GM12878 (cell line): ENCODE measurements around the gene SPON2. TPM values are rescaled to one million over a fixed set of nuclear protein-coding genes. Genes with fewer than 3 reads are reported as not detected.

Experiments used
- ATAC-seq: fragments of 200-7000 bp; cut with Tn5 transposase; 3 replicates; pipeline ENCODE4 v1.9.1; 2020; ENCODE audit warnings: mild to moderate bottlenecking, moderate library complexity
- BruUV-seq: library from RNA; stranded (reverse); fragments of 400-500 nt; replicated peaks from 2 replicates; lab custom pipeline; 2021; lab: Mats Ljungman, UMichigan
- CTCF ChIA-PET: fragments of 300-600 bp; sonication (Branson Sonifier 250); formaldehyde crosslinking; extraction: SDS; loops from one replicate; lab custom pipeline; 2021; ENCODE audit warnings: inconsistent platforms; lab: Yijun Ruan, JAX
- POLR2A ChIA-PET: fragments of 350-600 bp; formaldehyde crosslinking; extraction: SDS; loops from one replicate; lab custom pipeline; 2021; ENCODE audit warnings: inconsistent platforms; lab: Charles Lee
- RAD21 ChIA-PET: fragments of 300-600 bp; sonication (Branson Sonifier 250); formaldehyde crosslinking; loops from one replicate; lab custom pipeline; 2023; ENCODE audit warnings: antibody characterized with exemption; ENCODE audit not compliant: unreplicated experiment; lab: Charles Lee
- SMC1A ChIA-PET: fragments of 300-600 bp; sonication (Branson Sonifier 250); formaldehyde crosslinking; loops from one replicate; lab custom pipeline; 2023; ENCODE audit not compliant: unreplicated experiment, uncharacterized antibody; lab: Charles Lee
- DNase-seq: peaks from one replicate; pipeline ENCODE4 v3.0.0-alpha.2; 2011; ENCODE audit warnings: low read depth, low spot score
- FAIRE-seq: peaks from 3 replicates; lab custom pipeline; 2011; peaks lifted over from hg19 to GRCh38; lab: Jason Lieb, UNC
- H2AFZ ChIP-seq: 2 replicates; pipeline ENCODE4 v1.6.0; 2011; ENCODE audit warnings: low read depth, low read length, control low read depth; ENCODE audit not compliant: control insufficient read depth
- H3K27ac ChIP-seq: 2 replicates; pipeline ENCODE4 v1.5.1; 2011; ENCODE audit warnings: control low read depth; ENCODE audit not compliant: control insufficient read depth, insufficient read depth
- H3K27me3 ChIP-seq, 2 experiments: replicated peaks in 1 of 2; 2 replicates each; pipeline versions ENCODE4 v1.6.0 to v1.6.1; 2011; ENCODE audit warnings: low read length in 1 of 2; ENCODE audit not compliant: control insufficient read depth in 2 of 2, insufficient read depth in 2 of 2
- H3K36me3 ChIP-seq, 2 experiments: 2 replicates each; pipeline ENCODE4 v1.5.1; 2011; ENCODE audit warnings: low read length in 1 of 2; ENCODE audit not compliant: control insufficient read depth in 2 of 2, insufficient read depth in 2 of 2
- H3K4me1 ChIP-seq: 2 replicates; pipeline ENCODE4 v1.6.1; 2011; ENCODE audit warnings: mild to moderate bottlenecking, low read length, moderate library complexity, mixed read lengths; ENCODE audit not compliant: control insufficient read depth, insufficient read depth
- H3K4me2 ChIP-seq: 2 replicates; pipeline ENCODE4 v1.6.0; 2011; ENCODE audit warnings: control low read depth; ENCODE audit not compliant: control insufficient read depth, insufficient read depth
- H3K4me3 ChIP-seq: fragments of 200-600 bp; sonication (generic); 2 replicates; pipeline ENCODE4 v1.5.1; 2016
- H3K79me2 ChIP-seq: 2 replicates; pipeline ENCODE4 v1.6.0; 2011; ENCODE audit warnings: low read length; ENCODE audit not compliant: control insufficient read depth, insufficient read depth
- H3K9ac ChIP-seq: 2 replicates; pipeline ENCODE4 v1.8.0; 2011; ENCODE audit warnings: low read length, control low read depth, mixed read lengths; ENCODE audit not compliant: control insufficient read depth, insufficient read depth
- H3K9me3 ChIP-seq: replicated peaks from 3 replicates; pipeline ENCODE4 v1.5.1; 2011; ENCODE audit warnings: mild to moderate bottlenecking, low read length; ENCODE audit not compliant: control insufficient read depth, insufficient read depth
- H4K20me1 ChIP-seq: 2 replicates; pipeline ENCODE4 v1.6.0; 2011; ENCODE audit not compliant: control insufficient read depth, insufficient read depth
- BCL11A ChIP-seq: IDR thresholded peaks from 2 replicates; pipeline ENCODE4 v1.6.1; 2011; ENCODE audit warnings: low read depth, low read length
- HDAC2 ChIP-seq: fragments of 200-600 bp; sonication (generic); IDR thresholded peaks from 2 replicates; pipeline ENCODE4 v1.6.1; 2017
- HDAC6 ChIP-seq: fragments of 200-600 bp; sonication (generic); IDR thresholded peaks from one replicate; pipeline ENCODE4 v1.8.0; 2017; ENCODE audit warnings: antibody characterized with exemption; ENCODE audit not compliant: unreplicated experiment
- MXI1 ChIP-seq: fragments of 150-350 bp; IDR thresholded peaks from 2 replicates; pipeline ENCODE4 v1.6.1; 2011; ENCODE audit warnings: low read depth, mild to moderate bottlenecking, inconsistent platforms, low read length, improper control_type of control experiment
- POLR2AphosphoS2 ChIP-seq: IDR thresholded peaks from 2 replicates; pipeline ENCODE4 v1.6.1; 2011; ENCODE audit warnings: low read depth, mild to moderate bottlenecking, low read length, improper control_type of control experiment, moderate library complexity
- RUNX3 ChIP-seq: IDR thresholded peaks from 2 replicates; pipeline ENCODE4 v1.6.1; 2012; ENCODE audit warnings: low read length, inconsistent platforms
- SRF ChIP-seq, 2 experiments: IDR thresholded peaks; 2 replicates each; pipeline ENCODE4 v1.6.1; 2011; ENCODE audit warnings: low read depth in 2 of 2, low read length in 2 of 2, mild to moderate bottlenecking in 1 of 2, moderate library complexity in 1 of 2
- TCF7 ChIP-seq: IDR thresholded peaks from 2 replicates; pipeline ENCODE4 v1.6.1; 2014; ENCODE audit warnings: antibody characterized with exemption, borderline replicate concordance
- ZNF24 ChIP-seq: fragments of 450-650 bp; IDR thresholded peaks from 2 replicates; pipeline ENCODE4 v1.6.1; 2017; ENCODE audit warnings: antibody characterized with exemption, mild to moderate bottlenecking
- ZNF622 ChIP-seq: fragments of 450-650 bp; IDR thresholded peaks from 2 replicates; pipeline ENCODE4 v1.6.1; 2017; ENCODE audit warnings: mild to moderate bottlenecking, inconsistent platforms
- WGBS: methylation state at CpG from one replicate; pipeline ENCODE4 v1.1.6; 2016; ENCODE audit warnings: low lambda C conversion rate; ENCODE audit not compliant: insufficient replicate concordance, insufficient coverage; ENCODE audit errors: missing lambda C conversion rate; 5-methylcytosine and 5-hydroxymethylcytosine counted together
- in situ Hi-C: fragments of 300-500 bp; cut with MboI; formaldehyde crosslinking; loops from 9 replicates; pipeline ENCODE4 v1.14.3; 2018; ENCODE audit warnings: mixed read lengths
- intact Hi-C: fragments of 100-400 bp; cut with micrococcal nuclease; formaldehyde crosslinking; loops from one replicate; pipeline ENCODE4 v1.14.2; 2022; ENCODE audit not compliant: unreplicated experiment
- polyA plus RNA-seq, 11 experiments: library from polyadenylated mRNA; depleted of rRNA in 4 of 11; unstranded in 6 of 11; stranded (reverse) in 5 of 11; fragments of >200 nt; fragmentation: Nextera tagmentation in 4 of 11; fragmentation: Illumina TruSeq in 1 of 11; extraction: Ambion mirVana in 4 of 11; extraction: Trizol in 1 of 11; gene quantifications; 1 replicate in 1 of 11; 2 replicates in 10 of 11; pipeline versions ENCODE4 v1.2.1 to v1.2.3, GENCODE V29; 2011 to 2016; ENCODE audit warnings: inconsistent platforms in 2 of 11, missing spikeins in 2 of 11, low read depth in 1 of 11
- total RNA-seq, 4 experiments: library from RNA; depleted of rRNA in 3 of 4; stranded (reverse); fragments of >200 nt in 3 of 4; fragmentation: Illumina TruSeq in 1 of 4; extraction: Trizol in 1 of 4; gene quantifications; 2 replicates each; pipeline versions ENCODE4 v1.2.1 to v1.2.3, GENCODE V29; 2013 to 2021
- TF ChIP-seq, protein P1 (sequence below): fragments of 450-650 bp; IDR thresholded peaks from 2 replicates; pipeline ENCODE4 v1.6.1; 2016; ENCODE audit warnings: mild to moderate bottlenecking
- TF ChIP-seq, protein P2 (sequence below): IDR thresholded peaks from 2 replicates; pipeline ENCODE4 v1.6.1; 2011; ENCODE audit warnings: borderline replicate concordance, low read depth, mild to moderate bottlenecking, moderate library complexity, low read length; ENCODE audit not compliant: insufficient read depth, poor library complexity, severe bottlenecking

Gene SPON2
- total and polyA plus RNA-seq, 10 of the 15 experiments (the other 5 are each of a cell fraction or from before 2014, with no cell fraction given): 1.1 to 11.2 (median 7.3) TPM

DNA sequence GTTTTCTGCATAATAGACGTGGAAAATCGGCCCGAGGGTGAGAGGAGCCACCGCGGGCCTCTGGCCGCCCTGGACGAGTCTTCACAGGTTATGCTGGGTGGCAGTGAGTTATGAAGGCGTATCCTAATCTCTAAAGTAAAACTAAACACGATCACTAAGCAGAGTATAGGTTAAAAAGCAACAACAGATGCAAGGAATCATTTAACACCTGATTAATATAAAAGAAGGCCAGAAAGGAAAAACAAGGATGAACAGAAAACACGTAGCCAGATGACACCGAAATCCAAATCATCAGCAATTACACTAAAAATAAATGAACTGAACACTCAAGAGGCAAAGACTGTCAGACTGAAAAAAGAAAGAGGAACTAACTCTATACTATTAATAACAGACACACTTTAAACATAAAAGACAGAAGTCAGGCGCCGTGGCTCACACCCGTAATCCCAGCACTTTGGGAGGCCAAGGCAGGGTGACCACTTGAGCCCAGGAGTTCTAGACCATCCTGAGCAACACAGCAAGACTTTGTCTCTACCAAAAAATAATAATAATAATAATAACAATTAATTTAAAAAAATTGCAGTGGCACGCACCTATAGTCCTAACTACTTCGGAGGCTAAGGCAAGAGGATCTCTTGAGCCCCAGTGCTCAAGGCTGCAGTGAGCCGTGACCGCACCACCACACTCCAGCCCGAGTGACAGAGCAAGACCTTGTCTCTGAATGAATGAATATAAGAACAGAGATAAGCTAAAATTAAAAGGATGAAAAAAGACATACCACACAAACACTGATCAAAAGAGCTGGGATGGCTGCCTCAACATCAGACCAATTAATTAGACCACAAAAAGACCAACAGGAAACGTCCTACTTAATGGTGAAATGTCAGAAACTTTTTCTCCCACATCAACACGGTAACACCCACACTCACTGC, 46.5 kb upstream of the SPON2 start (continued):
- TF ChIP-seq SRF (IDR thresholded peaks at IDR 0.05; ENCODE audit: low read depth in 2 of 2, low read length in 2 of 2): no peak
- TF ChIP-seq MXI1: no peak
- no peak for TF ChIP-seq POLR2AphosphoS2

DNA sequence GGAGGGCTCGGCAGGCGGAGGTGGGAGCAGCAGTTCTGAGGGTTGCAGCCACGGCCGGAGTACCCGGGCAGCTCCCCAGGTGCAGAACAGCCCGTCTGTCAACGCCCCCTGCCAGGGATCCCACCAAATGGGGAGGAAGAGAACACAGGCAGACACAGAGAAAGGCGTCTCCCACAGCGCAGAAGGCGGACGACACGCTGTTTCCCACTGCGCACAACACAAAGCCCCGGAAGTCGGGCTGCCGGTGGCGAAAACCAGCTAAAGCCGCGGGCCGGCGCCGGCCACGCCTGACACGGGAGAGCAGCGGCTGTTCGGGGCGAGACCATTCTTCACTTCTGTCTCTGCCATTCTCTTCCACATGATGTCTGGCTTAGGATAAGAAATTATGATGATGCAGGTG, 45.0 kb upstream of the SPON2 start:
- no peak for TF ChIP-seq RUNX3
- TF ChIP-seq, protein P1, sequence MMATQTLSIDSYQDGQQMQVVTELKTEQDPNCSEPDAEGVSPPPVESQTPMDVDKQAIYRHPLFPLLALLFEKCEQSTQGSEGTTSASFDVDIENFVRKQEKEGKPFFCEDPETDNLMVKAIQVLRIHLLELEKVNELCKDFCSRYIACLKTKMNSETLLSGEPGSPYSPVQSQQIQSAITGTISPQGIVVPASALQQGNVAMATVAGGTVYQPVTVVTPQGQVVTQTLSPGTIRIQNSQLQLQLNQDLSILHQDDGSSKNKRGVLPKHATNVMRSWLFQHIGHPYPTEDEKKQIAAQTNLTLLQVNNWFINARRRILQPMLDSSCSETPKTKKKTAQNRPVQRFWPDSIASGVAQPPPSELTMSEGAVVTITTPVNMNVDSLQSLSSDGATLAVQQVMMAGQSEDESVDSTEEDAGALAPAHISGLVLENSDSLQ: no peak
- TF ChIP-seq ZNF24: no peak
- TF ChIP-seq HDAC2: no peak
- TF ChIP-seq, protein P2, sequence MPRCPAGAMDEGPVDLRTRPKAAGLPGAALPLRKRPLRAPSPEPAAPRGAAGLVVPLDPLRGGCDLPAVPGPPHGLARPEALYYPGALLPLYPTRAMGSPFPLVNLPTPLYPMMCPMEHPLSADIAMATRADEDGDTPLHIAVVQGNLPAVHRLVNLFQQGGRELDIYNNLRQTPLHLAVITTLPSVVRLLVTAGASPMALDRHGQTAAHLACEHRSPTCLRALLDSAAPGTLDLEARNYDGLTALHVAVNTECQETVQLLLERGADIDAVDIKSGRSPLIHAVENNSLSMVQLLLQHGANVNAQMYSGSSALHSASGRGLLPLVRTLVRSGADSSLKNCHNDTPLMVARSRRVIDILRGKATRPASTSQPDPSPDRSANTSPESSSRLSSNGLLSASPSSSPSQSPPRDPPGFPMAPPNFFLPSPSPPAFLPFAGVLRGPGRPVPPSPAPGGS: no peak
- TF ChIP-seq BCL11A: no peak
- no peak for TF ChIP-seq HDAC6
- TF ChIP-seq ZNF622: no peak
- TF ChIP-seq TCF7: no peak
- FAIRE-seq: no peak
- SMC1A ChIA-PET: interaction anchor here (0.9 to 3.2 kb wide), 3 partner anchors 34 to 80 kb away, joined by 3 to 11 read pairs (median 4); no protein-coding TSS in a partner anchor
- POLR2A ChIA-PET: interaction anchor here (0.6 to 3.7 kb wide), 2 partner anchors 15 to 129 kb away, joined by 3 to 26 read pairs; partner anchors contain the start of gene UVSSA
- no peaks in the 10 kb centered on the region for H4K20me1 ChIP-seq
- RAD21 ChIA-PET: interaction anchor here (0.8 to 2.9 kb wide), 2 partner anchors 14 to 50 kb away, joined by 3 to 20 read pairs; no protein-coding TSS in a partner anchor
- H3K79me2 ChIP-seq: peaks cover 11% of the 10 kb centered on the region
- no peak for DNase-seq
- intact Hi-C loops (loop anchor here (5.0 kb wide), 1 partner anchor 35 kb away; no protein-coding TSS in a partner anchor), in situ Hi-C loops (no loop called here)
- H3K27ac ChIP-seq: peak overlapping the region; percentile 88
- H3K4me3 ChIP-seq: no peak overlapping the region; the same call in 1 of the 2 replicates
- peaks cover 51% of the 10 kb centered on the region for H3K4me1 ChIP-seq
- H3K9me3 ChIP-seq: no peaks in the 10 kb centered on the region; the same call in 2 of the 3 replicates
- no peaks in the 10 kb centered on the region for H3K27me3 ChIP-seq
- no peak for ATAC-seq
- peaks cover 17 to 35% of the 10 kb centered on the region in 2 experiments for H3K36me3 ChIP-seq
- no TSS peak for BruUV-seq
- H3K4me2 ChIP-seq: peak overlapping the region; percentile 88
- no peak overlapping the region for H2AFZ ChIP-seq
- CTCF ChIA-PET: interaction anchor here (1.1 to 1.3 kb wide), 2 partner anchors 14 to 87 kb away, joined by 4 read pairs; no protein-coding TSS in a partner anchor
- peak overlapping the region; percentile 49; the same call in 1 of the 2 replicates for H3K9ac ChIP-seq
- WGBS: 92% methylated on average over 24 of the region's 27 CpGs
